Measurements from ENCODE around the gene ESM1.

DNA sequence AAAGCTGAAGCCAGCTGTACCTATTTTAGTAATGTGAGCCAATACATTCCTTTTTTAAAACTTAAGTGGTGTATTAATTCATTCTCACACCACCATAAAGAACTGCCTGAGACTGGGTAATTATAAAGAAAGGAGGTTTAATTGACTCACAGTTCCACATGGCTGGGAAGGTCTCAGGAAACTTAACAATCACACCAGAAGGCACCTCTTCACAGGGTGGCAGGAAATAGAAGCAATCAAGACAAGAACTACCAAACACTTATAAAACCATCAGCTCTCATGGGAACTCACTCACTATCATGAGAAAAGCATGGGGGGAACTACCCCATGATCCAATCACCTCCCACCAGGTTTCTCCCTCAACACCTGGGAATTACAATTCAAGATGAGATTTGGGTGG, 21.0 kb downstream of the ESM1 start:
- TF ChIP-seq POLR2AphosphoS5 (IDR thresholded peaks at IDR 0.05; ENCODE audit: low read depth, low read length) = no peak
- TF ChIP-seq POLR2A (IDR thresholded peaks at IDR 0.05; ENCODE audit: low read depth, low read length) = no peak
- TF ChIP-seq SPI1 (IDR thresholded peaks at IDR 0.05; ENCODE audit: low read depth, low read length) = no peak
- TF ChIP-seq TAF1 (IDR thresholded peaks at IDR 0.05; ENCODE audit: low read depth, low read length) = no peak

Measured in GM12891 (cell line).